ENCODE data around the gene SERPINE2. TPM values are rescaled to one million over a fixed set of nuclear protein-coding genes. Genes with fewer than 3 reads are reported as not detected.
"Not testable (repeated sequence)": the region's sequence is repeated elsewhere in the genome, so short reads cannot be mapped to it uniquely, and the experiment has no call there.

Gene SERPINE2
- polyA plus RNA-seq, 3 donors = not detected

- no peak overlapping the region for H3K4me2 ChIP-seq (replicated peaks; ENCODE audit: extremely low read depth, low read length, poor library complexity, severe bottlenecking)
Observed at GRCh38 chr2:224004105-224004695, 34.9 kb downstream of the SERPINE2 start.

GRCh38 chr2:224000662-224001061 is 38.4 kb downstream of the SERPINE2 start:
- H3K9me3 Mint-ChIP-seq; H4K20me1 ChIP-seq (ENCODE audit: insufficient read depth, low read length); H3K4me3 ChIP-seq (replicated peaks in 1 of 3; ENCODE audit: low read depth in 2 of 3, low read length in 3 of 3); H3K27ac ChIP-seq (ENCODE audit: low read depth in 1 of 2, low read length in 2 of 2); H3K4me1 ChIP-seq (ENCODE audit: control insufficient read depth in 1 of 2, insufficient read depth in 2 of 2, low read length in 2 of 2); H3K27ac Mint-ChIP-seq; DNase-seq; H3K36me3 ChIP-seq (replicated peaks in 1 of 2; ENCODE audit: control insufficient read depth in 1 of 2, insufficient read depth in 2 of 2, low read length in 2 of 2); H3K27me3 Mint-ChIP-seq (ENCODE audit: low read depth in 3 of 3); H3K9ac ChIP-seq (ENCODE audit: insufficient read depth, low read length, poor library complexity, severe bottlenecking); H3K79me2 ChIP-seq (ENCODE audit: insufficient read depth, low read length); H3K9me3 ChIP-seq (replicated peaks in 1 of 2; ENCODE audit: control insufficient read depth in 1 of 2, insufficient read depth in 1 of 2, low read length in 2 of 2); H2AFZ ChIP-seq (ENCODE audit: insufficient read depth, low read depth, low read length, poor library complexity, severe bottlenecking); H3K4me3 Mint-ChIP-seq; H3K27me3 ChIP-seq (ENCODE audit: control insufficient read depth in 2 of 2, insufficient read depth in 2 of 2, low read length in 2 of 2); H3K4me2 ChIP-seq (replicated peaks; ENCODE audit: extremely low read depth, low read length, poor library complexity, severe bottlenecking); intact Hi-C loops (cut with micrococcal nuclease); H3K36me3 Mint-ChIP-seq: not testable (repeated sequence)
- WGBS (ENCODE audit: insufficient coverage) = 100% methylated on average over 1 of the region's 5 CpGs
- peaks cover 11% of the 10 kb centered on the region for H3K4me1 Mint-ChIP-seq

More at GRCh38 chr2:224004105-224004695, 34.9 kb downstream of the SERPINE2 start:
- no peak overlapping the region for H3K27ac ChIP-seq (ENCODE audit: low read depth in 1 of 2, low read length in 2 of 2)
- intact Hi-C loops (cut with micrococcal nuclease) = no loop called here
- TF ChIP-seq CTCF (IDR thresholded peaks at IDR 0.05) = no peak
- DNase-seq = peak in 1 of 3 donors; percentile 3
- peaks cover 0 to 3% (median 0%) of the 10 kb centered on the region in 7 donors for H3K9me3 Mint-ChIP-seq
- H3K27me3 ChIP-seq (ENCODE audit: control insufficient read depth in 2 of 2, insufficient read depth in 2 of 2, low read length in 2 of 2) = no peaks in the 10 kb centered on the region
- peaks cover 11% of the 10 kb centered on the region for H3K4me1 Mint-ChIP-seq
- H3K36me3 ChIP-seq (replicated peaks in 1 of 2; ENCODE audit: control insufficient read depth in 1 of 2, insufficient read depth in 2 of 2, low read length in 2 of 2) = no peaks in the 10 kb centered on the region
- H2AFZ ChIP-seq (ENCODE audit: insufficient read depth, low read depth, low read length, poor library complexity, severe bottlenecking) = peak overlapping the region; percentile 44
- no peak overlapping the region for H3K9ac ChIP-seq (ENCODE audit: insufficient read depth, low read length, poor library complexity, severe bottlenecking)
- H3K27ac Mint-ChIP-seq = no peak overlapping the region
- no peaks in the 10 kb centered on the region for H3K36me3 Mint-ChIP-seq
- WGBS (ENCODE audit: insufficient coverage) = 57% methylated on average over 11 of the region's 16 CpGs
- no peaks in the 10 kb centered on the region for H3K9me3 ChIP-seq (replicated peaks in 1 of 2; ENCODE audit: control insufficient read depth in 1 of 2, insufficient read depth in 1 of 2, low read length in 2 of 2)
- H3K4me1 ChIP-seq (ENCODE audit: control insufficient read depth in 1 of 2, insufficient read depth in 2 of 2, low read length in 2 of 2) = peaks cover 0 to 6% of the 10 kb centered on the region in 2 donors
- H4K20me1 ChIP-seq (ENCODE audit: insufficient read depth, low read length) = no peaks in the 10 kb centered on the region
- no peaks in the 10 kb centered on the region for H3K79me2 ChIP-seq (ENCODE audit: insufficient read depth, low read length)
- H3K4me3 ChIP-seq (replicated peaks in 1 of 3; ENCODE audit: low read depth in 2 of 3, low read length in 3 of 3) = no peak overlapping the region
- peak overlapping the region; percentile 39 to 42 for H3K4me3 Mint-ChIP-seq
- H3K27me3 Mint-ChIP-seq (ENCODE audit: low read depth in 3 of 3) = peaks cover 0 to 4% (median 0%) of the 10 kb centered on the region in 3 donors

Data from CD14-positive monocyte (primary cell).